ENCODE results near the gene FAM219B.

- no peak for TF ChIP-seq MYC (IDR thresholded peaks at IDR 0.05; ENCODE audit: low read depth, low read length)
- TF ChIP-seq, protein P1, sequence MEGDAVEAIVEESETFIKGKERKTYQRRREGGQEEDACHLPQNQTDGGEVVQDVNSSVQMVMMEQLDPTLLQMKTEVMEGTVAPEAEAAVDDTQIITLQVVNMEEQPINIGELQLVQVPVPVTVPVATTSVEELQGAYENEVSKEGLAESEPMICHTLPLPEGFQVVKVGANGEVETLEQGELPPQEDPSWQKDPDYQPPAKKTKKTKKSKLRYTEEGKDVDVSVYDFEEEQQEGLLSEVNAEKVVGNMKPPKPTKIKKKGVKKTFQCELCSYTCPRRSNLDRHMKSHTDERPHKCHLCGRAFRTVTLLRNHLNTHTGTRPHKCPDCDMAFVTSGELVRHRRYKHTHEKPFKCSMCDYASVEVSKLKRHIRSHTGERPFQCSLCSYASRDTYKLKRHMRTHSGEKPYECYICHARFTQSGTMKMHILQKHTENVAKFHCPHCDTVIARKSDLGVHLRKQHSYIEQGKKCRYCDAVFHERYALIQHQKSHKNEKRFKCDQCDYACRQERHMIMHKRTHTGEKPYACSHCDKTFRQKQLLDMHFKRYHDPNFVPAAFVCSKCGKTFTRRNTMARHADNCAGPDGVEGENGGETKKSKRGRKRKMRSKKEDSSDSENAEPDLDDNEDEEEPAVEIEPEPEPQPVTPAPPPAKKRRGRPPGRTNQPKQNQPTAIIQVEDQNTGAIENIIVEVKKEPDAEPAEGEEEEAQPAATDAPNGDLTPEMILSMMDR (IDR thresholded peaks at IDR 0.05; ENCODE audit: low read depth, low read length) = no peak
Observed at GRCh38 chr15:74863239-74864056, 43.2 kb downstream of the FAM219B start.
